Germinal center (tissue), 1 donor: ENCODE measurements around the gene RRAS2.
"Not testable (repeated sequence)": the region's sequence is repeated elsewhere in the genome, so short reads cannot be mapped to it uniquely, and the experiment has no call there.

ENCODE experiments used
- DNase-seq: peaks from one replicate; pipeline ENCODE4 v3.0.0; 2012; ENCODE audit warnings: mixed read lengths, low spot score

Gene RRAS2

DNA sequence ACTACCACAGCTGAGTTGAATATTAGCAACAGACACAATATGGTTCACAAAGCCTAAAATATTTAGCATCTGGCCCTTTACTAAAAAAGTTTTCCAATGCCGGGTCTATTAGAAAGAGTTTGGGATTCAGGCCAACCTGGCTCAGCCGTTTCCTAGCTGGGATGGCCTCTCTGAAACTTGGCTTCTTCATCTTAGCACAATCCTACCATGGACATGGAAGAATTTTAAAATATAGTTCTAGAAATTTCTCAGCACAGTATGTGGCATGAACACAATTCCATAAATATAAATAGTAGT is 103.8 kb downstream of the RRAS2 start:
- no peak for DNase-seq

DNA sequence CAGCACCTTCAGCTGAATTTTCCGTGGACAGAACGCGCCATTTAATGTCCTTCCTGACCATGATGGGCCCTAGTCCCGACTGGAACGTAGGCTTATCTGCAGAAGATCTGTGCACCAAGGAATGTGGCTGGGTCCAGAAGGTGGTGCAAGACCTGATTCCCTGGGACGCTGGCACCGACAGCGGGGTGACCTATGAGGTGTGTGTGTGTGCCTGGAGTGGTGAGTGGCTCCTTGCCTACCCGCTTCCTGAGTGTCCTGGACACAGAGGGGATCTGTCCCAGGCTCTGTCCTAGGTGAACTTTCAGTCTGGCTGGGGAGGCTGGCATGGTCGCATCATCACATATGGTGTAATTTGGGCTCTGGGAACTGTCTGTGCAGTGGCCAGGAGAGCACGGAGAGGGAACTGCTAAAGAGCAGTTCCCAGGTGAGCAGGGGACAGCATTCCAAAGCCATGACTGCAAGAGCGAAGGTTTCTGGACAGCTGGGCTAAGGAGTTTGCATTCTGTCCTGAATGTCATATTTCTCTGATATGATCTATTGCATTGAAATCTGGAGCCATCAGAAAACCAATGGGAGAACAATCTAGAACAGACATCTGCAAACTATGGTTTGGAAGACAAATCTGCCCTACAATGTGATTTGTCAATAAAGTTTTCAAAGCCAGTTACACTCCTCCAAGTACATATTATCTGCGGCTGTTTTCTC is 104.3 kb downstream of the RRAS2 start:
- DNase-seq = no peak

DNA sequence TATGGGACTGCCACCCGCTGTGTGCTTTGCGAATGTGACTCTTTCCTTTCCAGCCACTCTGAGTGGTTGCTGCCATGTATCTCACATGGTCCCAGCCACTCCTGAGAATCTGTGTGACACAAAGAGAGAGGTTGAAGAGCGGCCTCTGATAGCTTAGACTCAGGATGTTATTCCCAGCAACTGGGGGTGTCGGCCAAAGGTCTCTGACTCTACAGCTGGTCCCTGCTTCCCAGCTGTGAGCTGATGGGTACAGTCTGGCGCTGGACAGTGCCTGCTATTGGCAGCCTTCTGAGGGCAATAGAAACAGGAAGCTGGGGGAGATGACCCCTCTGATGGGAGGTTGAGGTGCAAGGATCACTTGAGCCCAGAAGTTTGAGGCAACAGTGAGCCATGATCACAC is 105.1 kb downstream of the RRAS2 start:
- DNase-seq = no peak

DNA sequence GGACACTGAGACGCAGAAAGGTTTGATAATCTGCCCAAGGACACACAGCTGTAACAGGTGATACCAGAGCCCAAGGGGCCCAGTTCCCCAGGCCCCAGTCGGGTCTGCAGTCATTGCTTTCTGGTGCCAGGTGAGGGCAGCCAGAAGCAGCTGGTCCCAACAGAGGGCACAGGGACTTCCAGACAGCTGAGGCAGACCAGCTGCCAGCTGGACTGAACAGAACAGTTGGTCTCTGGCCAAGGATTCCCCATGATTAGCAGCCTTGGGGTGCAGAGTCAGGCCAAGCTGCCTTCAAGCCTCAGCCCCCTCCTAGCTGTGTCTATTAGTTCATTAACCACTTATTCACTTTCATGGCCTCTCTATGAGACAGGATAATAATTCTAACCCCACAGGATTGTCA is 105.6 kb downstream of the RRAS2 start:
- DNase-seq = no peak

DNA sequence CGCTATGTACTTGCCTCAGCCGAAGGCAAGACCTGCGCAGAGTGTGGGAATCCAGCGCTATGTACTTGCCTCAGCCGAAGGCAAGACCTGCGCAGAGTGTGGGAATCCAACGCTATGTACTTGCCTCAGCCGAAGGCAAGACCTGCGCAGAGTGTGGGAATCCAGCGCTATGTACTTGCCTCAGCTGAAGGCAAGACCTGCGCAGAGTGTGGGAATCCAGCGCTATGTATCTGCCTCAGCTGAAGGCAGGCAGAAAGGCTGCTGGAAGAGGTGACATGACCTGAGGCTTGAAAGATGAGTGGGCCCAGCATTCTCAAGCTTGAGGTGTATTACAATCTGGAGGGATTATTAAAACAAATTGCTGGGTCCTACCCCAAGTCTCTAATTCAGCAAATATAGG is 106.5 kb downstream of the RRAS2 start:
- not testable (repeated sequence) for DNase-seq

DNA sequence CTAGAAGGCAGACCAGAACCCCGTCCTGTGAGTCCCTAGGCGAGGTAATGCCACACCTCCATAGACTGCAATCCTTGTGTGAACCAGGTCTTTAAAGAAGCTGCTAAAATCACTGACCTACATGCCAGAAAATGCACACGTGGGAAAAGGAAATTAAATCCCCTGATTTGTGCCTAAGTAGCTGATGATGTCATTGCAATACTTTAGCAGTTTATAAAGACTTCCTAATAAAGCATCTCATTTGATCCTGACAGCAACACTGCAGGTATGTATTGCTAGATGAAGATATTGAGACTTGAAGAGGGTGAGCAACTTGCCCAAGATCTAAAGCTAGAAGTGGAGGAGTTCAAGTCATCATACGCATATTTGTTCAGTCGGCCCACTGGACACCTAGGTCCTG is 107.2 kb downstream of the RRAS2 start:
- DNase-seq = no peak

DNA sequence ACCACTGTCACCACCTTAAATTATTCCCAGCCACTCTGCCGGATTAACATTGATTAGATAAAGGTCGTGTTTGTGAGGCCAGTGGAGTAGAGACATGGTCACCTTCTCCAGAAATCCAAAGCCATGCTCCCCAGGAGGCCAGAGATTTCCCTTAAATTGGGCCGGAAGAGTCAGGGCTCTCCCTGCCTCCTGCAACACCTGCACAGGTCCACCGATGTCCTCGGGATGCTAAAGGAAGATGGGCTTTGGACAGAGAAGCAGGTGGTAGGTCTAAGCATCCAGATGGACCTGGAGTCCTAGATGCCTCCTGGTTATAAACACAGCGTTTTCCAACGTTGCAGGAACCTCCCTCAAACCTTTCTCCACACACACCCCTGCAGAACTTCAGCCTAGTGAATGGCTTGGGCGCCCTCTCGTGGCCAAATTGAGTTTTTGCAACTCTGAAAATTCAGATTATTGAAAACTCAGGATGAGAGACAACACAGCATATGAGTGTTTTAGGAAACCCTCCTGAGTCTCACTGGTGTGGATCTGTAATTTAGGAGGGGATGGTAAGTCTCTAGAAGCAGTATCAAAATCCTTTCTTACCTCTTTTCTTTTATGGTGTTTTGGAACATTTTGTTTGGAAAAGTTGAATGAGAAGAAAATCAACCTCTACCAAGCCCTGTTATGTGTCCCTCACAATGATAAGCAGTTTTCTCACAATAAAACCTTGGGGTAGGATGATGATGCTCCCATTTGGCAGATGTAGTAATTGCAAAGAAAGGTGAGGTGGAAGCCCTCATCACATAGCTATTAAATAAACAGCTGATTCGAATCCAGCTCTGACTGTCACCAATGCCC is 109.6 kb downstream of the RRAS2 start:
- DNase-seq = peak; percentile 51

DNA sequence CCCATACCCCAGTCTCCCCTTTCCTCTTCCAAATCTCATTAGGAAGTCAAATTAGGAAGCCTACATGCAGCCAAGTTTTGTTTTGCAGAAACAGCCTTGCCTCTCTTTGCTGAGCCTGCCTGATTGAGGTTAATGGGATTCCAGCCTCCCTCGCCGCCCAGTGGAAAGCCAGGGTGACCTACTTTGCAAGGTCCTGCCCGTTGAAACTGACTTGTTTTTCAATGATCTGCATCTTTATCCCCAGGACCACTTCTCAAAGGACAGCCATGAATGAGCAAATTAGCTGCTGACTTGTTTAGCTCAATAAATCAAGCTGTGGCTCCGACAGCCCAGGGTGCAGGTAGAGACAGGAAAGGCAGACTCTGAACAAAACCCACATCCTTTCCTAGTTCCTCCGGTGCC is 110.4 kb downstream of the RRAS2 start:
- no peak for DNase-seq

DNA sequence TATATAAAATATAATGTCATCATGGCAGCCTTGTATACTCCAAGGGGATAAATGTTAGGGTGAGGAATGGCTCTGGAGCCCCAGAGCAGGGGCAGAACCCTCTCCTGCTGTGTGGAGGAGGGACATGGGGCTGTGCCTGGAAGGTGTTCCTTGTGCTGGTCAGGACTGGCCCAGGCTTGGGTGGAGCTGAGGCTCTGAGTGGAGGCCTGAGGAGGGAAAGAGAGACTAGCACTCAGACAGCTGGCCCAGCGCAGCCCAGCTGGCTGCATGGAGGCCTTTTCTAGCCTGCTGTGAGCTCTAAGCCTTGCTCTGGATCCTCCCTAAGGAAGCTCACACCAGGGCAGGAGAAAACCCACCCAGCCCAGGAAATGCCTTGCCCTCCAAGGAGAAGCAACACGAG is 113.5 kb downstream of the RRAS2 start:
- DNase-seq = no peak

DNA sequence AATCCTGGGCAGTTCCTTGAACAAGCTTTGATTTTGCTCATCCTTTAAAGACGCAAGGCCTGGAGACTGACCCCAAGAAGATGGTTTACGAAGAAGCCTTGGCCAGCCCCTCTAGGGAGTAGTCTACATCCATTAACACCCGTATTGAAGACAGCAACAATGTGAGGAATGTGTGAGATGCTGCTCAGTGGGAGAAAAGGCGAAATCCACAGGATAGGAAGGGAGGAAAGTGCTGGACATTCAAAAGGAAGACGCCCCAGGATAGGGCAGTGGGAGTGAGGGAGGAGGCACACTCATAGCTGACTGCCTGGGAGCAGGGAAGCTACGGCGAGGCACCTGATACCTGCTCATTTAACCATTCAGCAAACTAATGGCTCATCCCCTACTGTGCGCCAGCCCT is 114.1 kb downstream of the RRAS2 start:
- DNase-seq = no peak

DNA sequence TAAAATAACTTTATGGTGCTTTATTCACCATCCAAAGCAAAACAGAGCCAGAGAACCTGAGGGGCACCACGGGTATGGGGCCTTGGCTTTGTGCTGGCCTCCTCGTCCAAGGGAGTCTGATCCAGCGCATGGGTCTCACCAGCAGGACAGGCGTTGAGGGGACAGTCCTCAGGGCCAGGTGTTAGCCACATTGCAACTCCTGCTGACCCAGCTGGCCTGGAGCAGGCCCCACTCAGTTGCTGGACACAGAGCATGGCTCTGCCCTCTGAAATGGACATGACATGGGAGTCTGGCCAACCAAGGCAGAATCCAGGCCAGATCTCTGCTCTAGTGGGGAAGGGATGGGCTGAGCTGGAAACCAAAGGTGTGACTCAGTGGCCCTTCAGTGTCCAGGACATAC is 116.2 kb downstream of the RRAS2 start:
- DNase-seq = no peak

DNA sequence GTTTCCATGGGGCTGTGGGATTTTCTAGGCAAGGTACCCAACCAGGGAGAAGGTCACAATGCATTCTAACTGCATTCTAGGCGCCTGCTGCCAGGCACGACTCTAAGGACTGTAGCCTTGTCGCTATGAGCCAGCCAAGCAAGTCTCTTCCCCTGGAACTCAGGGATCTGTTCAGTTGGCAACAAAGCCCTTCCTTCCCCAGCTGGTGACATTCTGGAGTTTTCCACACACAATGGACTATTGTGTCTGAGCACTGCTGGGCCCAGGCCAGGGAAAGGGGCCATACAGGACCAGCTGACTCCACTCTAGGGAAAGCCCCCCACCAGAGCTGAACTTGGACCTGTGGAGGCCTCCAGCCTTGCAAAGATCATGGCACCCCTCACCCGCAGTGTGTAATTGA is 116.8 kb downstream of the RRAS2 start:
- no peak for DNase-seq

DNA sequence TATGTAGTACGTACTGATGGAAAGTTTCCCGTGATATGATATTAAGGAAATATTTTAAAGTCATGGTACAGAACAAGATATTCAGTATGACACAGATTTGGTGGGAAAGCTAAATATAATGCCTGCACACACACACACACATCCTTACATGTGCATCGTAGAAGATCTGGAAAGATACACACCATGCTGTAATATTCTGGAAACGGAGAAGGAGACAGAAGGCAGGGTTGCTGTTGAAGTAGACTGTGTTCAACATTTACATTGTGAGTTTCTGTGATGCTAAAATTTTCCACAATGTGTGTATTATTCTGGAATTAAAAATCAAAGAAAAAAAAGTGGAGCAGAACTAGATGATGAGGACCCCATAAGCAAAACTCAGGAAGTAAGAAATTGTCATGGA is 118.0 kb downstream of the RRAS2 start:
- DNase-seq = no peak

DNA sequence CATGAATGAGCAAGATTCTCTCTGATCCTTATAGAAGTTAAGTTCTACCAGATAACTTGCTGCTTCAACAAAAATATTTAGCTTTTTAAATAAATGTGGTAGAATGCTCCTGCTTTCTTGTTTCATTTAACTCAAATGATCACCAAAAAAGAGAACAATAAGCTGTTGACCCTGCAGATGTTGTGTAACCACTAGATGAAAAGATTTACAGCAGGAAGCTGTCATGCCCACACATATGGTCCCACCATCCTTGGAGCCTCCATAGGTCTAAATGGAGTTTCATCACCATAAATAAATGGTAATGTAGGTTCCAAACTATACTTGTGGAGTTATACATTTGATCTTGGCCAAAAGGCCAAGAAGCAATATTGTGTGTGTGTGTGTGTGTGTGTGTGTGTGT is 118.8 kb downstream of the RRAS2 start:
- no peak for DNase-seq

DNA sequence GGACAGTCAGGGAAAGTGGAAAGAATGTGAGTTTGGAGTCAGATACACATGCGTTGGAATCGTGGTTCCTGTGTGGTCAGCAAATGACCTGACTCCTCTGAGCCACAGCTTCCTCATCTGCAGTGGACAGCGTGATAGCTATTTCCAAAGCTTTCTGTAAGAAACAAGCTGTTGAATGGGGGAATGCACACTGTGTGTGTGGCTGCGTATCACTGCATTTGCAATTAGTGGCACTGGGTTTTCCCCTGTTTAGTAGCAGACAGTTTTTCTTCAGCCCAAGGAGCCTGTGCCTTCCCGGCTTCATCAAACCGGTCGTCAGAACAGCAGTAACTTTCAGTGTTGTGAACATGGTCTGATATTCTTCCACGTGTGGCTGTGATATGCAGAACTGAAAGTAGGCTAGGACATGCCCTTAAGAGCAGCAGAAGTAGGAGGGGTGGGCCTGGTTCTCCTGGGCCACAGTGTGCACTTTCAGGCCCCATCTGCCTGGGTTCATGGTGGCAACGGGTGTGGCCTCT is 121.5 kb downstream of the RRAS2 start:
- peak; percentile 73 for DNase-seq

DNA sequence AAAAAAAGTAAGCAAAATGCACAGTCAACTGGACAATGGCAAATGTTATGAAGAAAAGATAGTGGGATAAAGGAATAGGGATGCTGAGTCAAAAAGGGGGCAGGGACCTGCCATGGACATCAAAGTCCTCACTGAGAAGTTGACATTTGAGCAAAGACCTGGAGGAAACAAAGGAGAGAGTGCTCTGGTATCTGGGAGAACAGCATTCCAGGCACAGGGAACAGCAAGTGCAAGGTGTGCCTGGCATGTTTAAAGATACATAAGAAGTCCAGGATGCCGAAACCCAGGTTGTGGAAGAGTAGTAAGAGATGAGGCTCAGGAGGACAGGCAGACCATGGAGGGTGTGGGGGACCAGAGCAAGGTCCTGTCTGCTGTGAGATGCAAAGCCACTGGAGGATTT is 123.3 kb downstream of the RRAS2 start:
- no peak for DNase-seq

DNA sequence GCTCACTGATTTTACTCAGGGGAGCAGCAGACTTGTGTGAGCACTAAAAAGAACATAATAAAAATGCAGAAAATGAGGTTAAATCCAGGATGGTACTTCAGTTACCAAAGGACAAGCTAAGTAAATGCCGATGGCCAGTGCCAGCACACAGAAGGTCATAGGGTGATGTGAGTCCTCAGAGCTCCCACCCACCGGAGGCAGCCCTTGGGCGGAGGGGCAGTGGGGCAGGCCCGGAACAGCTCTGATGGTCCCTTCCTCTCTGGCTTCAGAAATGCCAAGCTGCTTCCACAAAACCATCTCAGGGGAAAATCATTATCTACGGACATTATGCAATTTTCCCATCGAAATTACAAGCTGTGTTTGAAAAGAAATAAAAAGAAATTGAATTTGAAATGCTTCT is 124.5 kb downstream of the RRAS2 start:
- DNase-seq = no peak

DNA sequence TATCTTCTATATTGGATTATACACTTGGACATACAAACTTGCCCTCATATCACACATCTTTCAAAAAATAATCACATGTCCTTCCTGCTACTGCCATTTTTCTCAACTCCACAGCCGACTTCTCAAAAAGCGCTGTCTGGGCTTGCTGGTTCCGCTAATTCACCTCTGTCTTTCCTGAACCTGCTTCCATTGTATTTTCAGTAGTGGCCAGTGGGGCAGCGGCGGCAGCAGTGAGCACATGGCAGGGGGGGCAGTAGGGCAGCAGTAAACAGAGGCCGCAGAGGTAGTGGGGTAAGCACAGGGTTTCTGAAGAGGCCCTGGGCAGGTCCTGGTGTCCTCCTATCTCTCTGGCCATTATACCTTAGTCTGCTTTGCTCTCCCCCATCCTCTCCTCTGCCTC is 126.3 kb downstream of the RRAS2 start:
- DNase-seq = no peak

DNA sequence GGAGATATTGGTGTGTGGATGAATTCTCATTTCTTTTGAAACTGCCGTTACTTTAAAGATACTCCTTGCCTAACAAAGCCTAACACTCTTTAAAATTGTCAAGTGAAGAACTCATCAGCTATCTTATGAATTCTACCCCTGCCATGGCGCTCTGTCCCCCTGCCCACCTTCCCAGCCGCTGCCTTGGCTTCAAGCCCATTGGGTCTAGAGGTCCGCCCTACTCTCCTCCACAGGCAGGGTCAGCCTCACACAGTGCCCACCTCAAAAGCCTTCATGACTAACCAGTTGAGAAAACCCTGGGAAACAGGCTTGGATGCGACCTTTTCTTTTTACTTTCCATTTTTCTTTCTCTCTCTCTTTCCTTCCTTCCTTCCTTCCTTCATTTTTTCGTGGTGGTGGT is 128.6 kb downstream of the RRAS2 start:
- no peak for DNase-seq

DNA sequence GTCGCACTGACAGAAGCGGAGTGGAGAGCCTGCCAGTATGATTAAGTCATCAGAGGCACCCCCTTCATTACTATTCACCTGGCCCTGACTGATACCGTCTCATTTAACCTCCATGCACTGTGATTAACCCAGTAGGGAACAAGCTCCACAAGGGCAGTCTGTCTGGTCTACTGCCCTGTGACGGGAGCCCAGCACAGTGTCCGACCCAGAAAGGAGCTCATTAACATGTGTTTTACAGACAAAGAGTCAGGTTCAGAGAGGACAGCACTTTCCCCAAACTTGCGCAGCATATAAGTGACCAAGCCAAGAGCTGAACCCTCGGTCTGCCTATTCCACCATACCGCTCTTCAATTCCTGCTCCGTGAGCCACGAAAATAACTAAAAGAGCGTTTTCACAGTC is 129.5 kb downstream of the RRAS2 start:
- no peak for DNase-seq

DNA sequence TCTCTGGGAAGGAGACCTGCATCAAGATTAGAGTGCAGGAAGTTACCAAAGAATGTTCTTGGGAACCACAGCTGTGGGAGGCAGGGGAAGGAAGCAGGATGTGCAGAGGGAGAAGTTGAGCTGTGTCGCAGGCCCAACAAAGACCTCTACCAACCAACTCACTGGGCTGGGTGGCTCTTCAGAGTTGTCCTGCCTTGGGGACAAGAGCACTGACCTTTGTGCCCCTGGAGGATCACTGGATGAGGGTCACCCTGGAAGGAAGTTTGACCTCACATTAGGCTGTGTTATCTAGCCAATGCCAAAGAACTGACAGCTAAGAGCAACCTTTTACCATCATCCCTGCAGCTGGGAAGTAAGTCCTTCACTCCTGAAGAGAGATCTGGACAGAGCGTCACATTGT is 130.6 kb downstream of the RRAS2 start:
- DNase-seq = no peak
